ENCODE results near the gene CLDN22. TPM values are rescaled to one million over a fixed set of nuclear protein-coding genes. Genes with fewer than 3 reads are reported as not detected.

The CLDN22 gene
- total RNA-seq, 4 donors from 2014 or later = not detected

DNA sequence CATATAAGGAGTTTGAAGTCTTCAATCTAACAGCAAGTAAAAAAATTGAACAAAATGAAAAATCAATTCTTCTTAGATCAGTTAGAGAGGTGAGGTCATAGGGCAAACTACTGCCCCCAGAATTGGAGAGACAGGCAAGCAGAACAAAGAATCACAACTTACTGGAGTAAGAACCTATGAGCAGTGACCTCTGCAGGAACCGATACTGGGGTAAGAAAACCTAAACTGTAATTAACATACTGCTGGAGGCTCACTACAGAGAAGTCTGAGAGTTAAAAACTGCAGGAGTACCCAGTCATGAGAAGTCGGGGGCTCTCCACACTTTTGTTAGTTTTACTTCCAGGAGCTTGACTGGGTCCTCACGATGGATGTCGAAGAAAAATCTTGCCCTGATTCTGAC, 16.0 kb downstream of the CLDN22 start:
- Histone ChIP-seq H3K9me3 (no peaks in the 10 kb centered on the region), H3K36me3 (peaks cover 0 to 25% (median 0%) of the 10 kb centered on the region in 3 donors), H3K27ac (no peak overlapping the region), H3K27me3 (no peaks in the 10 kb centered on the region), H3K4me3 (no peak overlapping the region), H3K4me1 (no peaks in the 10 kb centered on the region)
- DNase-seq (ENCODE audit: low spot score in 2 of 2) = no peak
- TF ChIP-seq, protein P1, sequence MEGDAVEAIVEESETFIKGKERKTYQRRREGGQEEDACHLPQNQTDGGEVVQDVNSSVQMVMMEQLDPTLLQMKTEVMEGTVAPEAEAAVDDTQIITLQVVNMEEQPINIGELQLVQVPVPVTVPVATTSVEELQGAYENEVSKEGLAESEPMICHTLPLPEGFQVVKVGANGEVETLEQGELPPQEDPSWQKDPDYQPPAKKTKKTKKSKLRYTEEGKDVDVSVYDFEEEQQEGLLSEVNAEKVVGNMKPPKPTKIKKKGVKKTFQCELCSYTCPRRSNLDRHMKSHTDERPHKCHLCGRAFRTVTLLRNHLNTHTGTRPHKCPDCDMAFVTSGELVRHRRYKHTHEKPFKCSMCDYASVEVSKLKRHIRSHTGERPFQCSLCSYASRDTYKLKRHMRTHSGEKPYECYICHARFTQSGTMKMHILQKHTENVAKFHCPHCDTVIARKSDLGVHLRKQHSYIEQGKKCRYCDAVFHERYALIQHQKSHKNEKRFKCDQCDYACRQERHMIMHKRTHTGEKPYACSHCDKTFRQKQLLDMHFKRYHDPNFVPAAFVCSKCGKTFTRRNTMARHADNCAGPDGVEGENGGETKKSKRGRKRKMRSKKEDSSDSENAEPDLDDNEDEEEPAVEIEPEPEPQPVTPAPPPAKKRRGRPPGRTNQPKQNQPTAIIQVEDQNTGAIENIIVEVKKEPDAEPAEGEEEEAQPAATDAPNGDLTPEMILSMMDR (IDR thresholded peaks at IDR 0.05) = no peak
- TF ChIP-seq EP300 (IDR thresholded peaks at IDR 0.05) (no peak), POLR2A (IDR thresholded peaks at IDR 0.05) (no peak)
- WGBS, 2 donors = 75 to 93% methylated on average over 4 of the region's 4 CpGs

DNA sequence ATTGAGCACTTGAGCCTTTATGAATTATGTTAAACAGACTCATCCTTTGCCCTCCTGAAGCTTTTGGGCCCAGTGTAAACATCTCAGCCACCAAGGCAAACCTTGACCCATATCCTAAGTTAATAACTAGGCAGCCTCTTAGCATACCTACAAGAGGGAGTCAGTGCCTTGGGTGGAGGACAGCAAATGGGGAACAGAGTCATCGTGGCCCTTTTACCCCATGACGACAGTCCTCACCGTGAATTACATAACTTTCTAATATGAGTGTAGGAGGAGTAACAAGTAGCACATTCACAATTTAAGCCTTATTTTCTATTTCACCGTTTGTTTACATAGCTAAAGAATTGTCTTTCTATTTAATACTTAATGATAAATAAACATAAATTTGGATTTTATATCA, 16.8 kb downstream of the CLDN22 start:
- H3K4me3 ChIP-seq = no peak overlapping the region
- H3K27me3 ChIP-seq = no peaks in the 10 kb centered on the region
- TF ChIP-seq, protein P1 (IDR thresholded peaks at IDR 0.05) = no peak
- TF ChIP-seq POLR2A (IDR thresholded peaks at IDR 0.05) = no peak
- TF ChIP-seq EP300 (IDR thresholded peaks at IDR 0.05) = no peak
- no peaks in the 10 kb centered on the region for H3K4me1 ChIP-seq
- peaks cover 0 to 33% (median 0%) of the 10 kb centered on the region in 3 donors for H3K36me3 ChIP-seq
- DNase-seq (ENCODE audit: low spot score in 2 of 2) = no peak
- H3K9me3 ChIP-seq = no peaks in the 10 kb centered on the region
- WGBS, 2 donors = 71 to 74% methylated on average over 4 of the region's 4 CpGs
- H3K27ac ChIP-seq = no peak overlapping the region

GRCh38 chr4:183300655-183301054, 19.4 kb downstream of the CLDN22 start:
- Histone ChIP-seq H3K9me3 (no peaks in the 10 kb centered on the region), H3K4me3 (no peak overlapping the region), H3K36me3 (peaks cover 0 to 59% (median 0%) of the 10 kb centered on the region in 3 donors), H3K27me3 (no peaks in the 10 kb centered on the region), H3K27ac (no peak overlapping the region), H3K4me1 (no peaks in the 10 kb centered on the region)
- 84 to 85% methylated on average over 5 of the region's 5 CpGs for WGBS, 2 donors
- no peak for DNase-seq (ENCODE audit: low spot score in 2 of 2)
- TF ChIP-seq, protein P1 (IDR thresholded peaks at IDR 0.05) = no peak
- no peak for TF ChIP-seq EP300 (IDR thresholded peaks at IDR 0.05)

DNA sequence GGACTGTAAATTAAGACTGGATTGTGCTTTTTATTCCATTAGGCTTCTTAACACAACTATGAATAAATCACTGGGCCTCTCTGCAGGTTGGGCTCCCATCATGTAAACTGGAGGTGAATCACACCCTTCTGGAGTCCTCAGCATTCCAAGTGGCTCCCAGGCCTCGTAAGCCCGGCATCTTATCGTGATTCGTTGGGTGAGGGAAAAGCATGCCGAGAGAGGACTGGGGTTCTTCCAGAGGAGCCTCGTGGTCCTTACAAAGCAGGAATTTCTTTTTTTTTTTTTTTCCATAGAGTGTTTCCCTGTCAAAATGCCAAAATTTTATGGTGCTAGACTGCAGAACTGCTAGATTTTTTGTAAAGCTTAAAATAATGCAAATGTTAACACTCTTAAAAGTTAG, 20.0 kb downstream of the CLDN22 start:
- H3K4me1 ChIP-seq = no peaks in the 10 kb centered on the region
- H3K27ac ChIP-seq = no peak overlapping the region
- no peak for TF ChIP-seq POLR2A (IDR thresholded peaks at IDR 0.05)
- TF ChIP-seq, protein P1 (IDR thresholded peaks at IDR 0.05) = no peak
- no peak overlapping the region for H3K4me3 ChIP-seq
- WGBS, 2 donors = 53 to 72% methylated on average over 6 of the region's 6 CpGs
- no peaks in the 10 kb centered on the region for H3K27me3 ChIP-seq
- H3K36me3 ChIP-seq = peaks cover 0 to 64% (median 0%) of the 10 kb centered on the region in 3 donors
- H3K9me3 ChIP-seq = no peaks in the 10 kb centered on the region
- DNase-seq (ENCODE audit: low spot score in 2 of 2) = no peak

- H3K36me3 ChIP-seq = peaks cover 0 to 67% (median 0%) of the 10 kb centered on the region in 3 donors
- no peak overlapping the region for H3K4me3 ChIP-seq
- no peaks in the 10 kb centered on the region for H3K4me1 ChIP-seq
- TF ChIP-seq POLR2A (IDR thresholded peaks at IDR 0.05) = no peak
- TF ChIP-seq, protein P1 (IDR thresholded peaks at IDR 0.05) = no peak
- no peak for TF ChIP-seq EP300 (IDR thresholded peaks at IDR 0.05)
- WGBS, 2 donors = 77 to 82% methylated on average over 2 of the region's 2 CpGs
- H3K27ac ChIP-seq = no peak overlapping the region
- DNase-seq (ENCODE audit: low spot score in 2 of 2) = no peak
- no peaks in the 10 kb centered on the region for H3K9me3 ChIP-seq
- no peaks in the 10 kb centered on the region for H3K27me3 ChIP-seq
Measured at GRCh38 chr4:183299464-183299863, 20.6 kb downstream of the CLDN22 start.
